Breast epithelium (tissue), 3 donors: ENCODE measurements around the gene TEAD1.

Experiments
- POLR2A ChIP-seq: fragments of 450-650 bp; IDR thresholded peaks from one replicate; pipeline ENCODE4 v1.6.1; 2016; ENCODE audit warnings: antibody characterized with exemption, mild to moderate bottlenecking, moderate library complexity
- POLR2AphosphoS5 ChIP-seq, 3 donors: sonication (generic); formaldehyde crosslinking; IDR thresholded peaks; one replicate each; pipeline ENCODE4 v1.6.1; 2017; ENCODE audit warnings: antibody characterized with exemption in 3 of 3
- TF ChIP-seq, protein P1 (sequence below), 3 donors: fragments of 450-650 bp; IDR thresholded peaks; one replicate each; pipeline ENCODE4 v1.5.1; 2016 to 2017; ENCODE audit warnings: antibody characterized with exemption in 3 of 3, mild to moderate bottlenecking in 3 of 3, moderate library complexity in 3 of 3

GRCh38 chr11:12702999-12703453 lies 28.8 kb downstream of the TEAD1 start:
- TF ChIP-seq POLR2AphosphoS5 (IDR thresholded peaks at IDR 0.05) (no peak), POLR2A (no peak)
- TF ChIP-seq, protein P1, sequence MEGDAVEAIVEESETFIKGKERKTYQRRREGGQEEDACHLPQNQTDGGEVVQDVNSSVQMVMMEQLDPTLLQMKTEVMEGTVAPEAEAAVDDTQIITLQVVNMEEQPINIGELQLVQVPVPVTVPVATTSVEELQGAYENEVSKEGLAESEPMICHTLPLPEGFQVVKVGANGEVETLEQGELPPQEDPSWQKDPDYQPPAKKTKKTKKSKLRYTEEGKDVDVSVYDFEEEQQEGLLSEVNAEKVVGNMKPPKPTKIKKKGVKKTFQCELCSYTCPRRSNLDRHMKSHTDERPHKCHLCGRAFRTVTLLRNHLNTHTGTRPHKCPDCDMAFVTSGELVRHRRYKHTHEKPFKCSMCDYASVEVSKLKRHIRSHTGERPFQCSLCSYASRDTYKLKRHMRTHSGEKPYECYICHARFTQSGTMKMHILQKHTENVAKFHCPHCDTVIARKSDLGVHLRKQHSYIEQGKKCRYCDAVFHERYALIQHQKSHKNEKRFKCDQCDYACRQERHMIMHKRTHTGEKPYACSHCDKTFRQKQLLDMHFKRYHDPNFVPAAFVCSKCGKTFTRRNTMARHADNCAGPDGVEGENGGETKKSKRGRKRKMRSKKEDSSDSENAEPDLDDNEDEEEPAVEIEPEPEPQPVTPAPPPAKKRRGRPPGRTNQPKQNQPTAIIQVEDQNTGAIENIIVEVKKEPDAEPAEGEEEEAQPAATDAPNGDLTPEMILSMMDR (IDR thresholded peaks at IDR 0.05): no peak
